GM23248 (cell line): ENCODE results near the gene RASGRF1. TPM values are rescaled to one million over a fixed set of nuclear protein-coding genes. Genes with fewer than 3 reads are reported as not detected.

Source experiments
- DNase-seq: peaks from one replicate; pipeline ENCODE4 v3.0.0-alpha.2; 2015
- H2AFZ ChIP-seq: fragments of 200-600 bp; sonication (generic); 2 replicates; pipeline ENCODE4 v1.6.1; 2016; ENCODE audit warnings: antibody characterized with exemption
- H3F3A ChIP-seq: fragments of 200-600 bp; sonication (generic); 2 replicates; pipeline ENCODE4 v1.6.1; 2016; ENCODE audit warnings: mild to moderate bottlenecking, antibody characterized with exemption, mixed run types; ENCODE audit not compliant: insufficient read depth
- H3K27ac ChIP-seq: fragments of 200-600 bp; sonication (generic); 2 replicates; pipeline ENCODE4 v1.5.1; 2016; ENCODE audit warnings: mild to moderate bottlenecking
- H3K27me3 ChIP-seq: fragments of 200-600 bp; sonication (generic); replicated peaks from 2 replicates; pipeline ENCODE4 v1.6.1; 2016; ENCODE audit warnings: mild to moderate bottlenecking; ENCODE audit not compliant: insufficient read depth
- H3K36me3 ChIP-seq: fragments of 200-600 bp; sonication (generic); 2 replicates; pipeline ENCODE4 v1.6.1; 2016; ENCODE audit warnings: low read depth, mild to moderate bottlenecking
- H3K4me1 ChIP-seq: fragments of 200-600 bp; sonication (generic); 2 replicates; pipeline ENCODE4 v1.6.1; 2016; ENCODE audit warnings: mild to moderate bottlenecking; ENCODE audit not compliant: insufficient read depth
- H3K4me2 ChIP-seq: fragments of 200-600 bp; sonication (generic); one replicate; pipeline ENCODE4 v1.6.1; 2016; ENCODE audit warnings: mild to moderate bottlenecking; ENCODE audit not compliant: unreplicated experiment
- H3K4me3 ChIP-seq: fragments of 200-600 bp; sonication (generic); 2 replicates; pipeline ENCODE4 v1.5.1; 2016; ENCODE audit warnings: mild to moderate bottlenecking
- H3K79me2 ChIP-seq: fragments of 200-600 bp; sonication (generic); 2 replicates; pipeline ENCODE4 v1.6.1; 2016; ENCODE audit warnings: mild to moderate bottlenecking; ENCODE audit not compliant: insufficient read depth
- H3K9ac ChIP-seq: fragments of 200-600 bp; sonication (generic); 2 replicates; pipeline ENCODE4 v1.6.1; 2016; ENCODE audit warnings: mild to moderate bottlenecking
- H3K9me2 ChIP-seq: fragments of 200-600 bp; sonication (generic); 2 replicates; pipeline ENCODE4 v1.6.1; 2016; ENCODE audit warnings: mixed run types, mild to moderate bottlenecking, moderate library complexity; ENCODE audit not compliant: insufficient read depth
- H3K9me3 ChIP-seq: fragments of 200-600 bp; sonication (generic); one replicate; pipeline ENCODE4 v1.6.1; 2017; ENCODE audit warnings: low read depth
- H4K20me1 ChIP-seq: fragments of 200-600 bp; sonication (generic); 2 replicates; pipeline ENCODE4 v1.6.0; 2016; ENCODE audit not compliant: insufficient read depth
- EZH2 ChIP-seq: fragments of 200-600 bp; sonication (generic); IDR thresholded peaks from 2 replicates; pipeline ENCODE4 v1.6.1; 2018; ENCODE audit warnings: antibody characterized with exemption, mild to moderate bottlenecking; ENCODE audit not compliant: insufficient read depth, poor library complexity, severe bottlenecking
- EZH2phosphoT487 ChIP-seq: fragments of 200-600 bp; sonication (generic); IDR thresholded peaks from 2 replicates; pipeline ENCODE4 v1.6.1; 2018; ENCODE audit warnings: antibody characterized with exemption, moderate library complexity, mild to moderate bottlenecking, low read depth; ENCODE audit not compliant: insufficient read depth
- WGBS, 2 experiments: methylation state at CpG; one replicate each; pipeline ENCODE4 v1.1.6; 2015 to 2017; ENCODE audit warnings: low lambda C conversion rate in 2 of 2, low coverage in 1 of 2; ENCODE audit errors: missing lambda C conversion rate in 2 of 2; 5-methylcytosine and 5-hydroxymethylcytosine counted together
- in situ Hi-C: fragments of 300-500 bp; cut with MboI; formaldehyde crosslinking; loops from 2 replicates; pipeline ENCODE4 v1.15.0; 2020
- polyA plus RNA-seq: library from polyadenylated mRNA; unstranded; fragments of >200 nt; fragmentation: Nextera tagmentation; extraction: Ambion mirVana; gene quantifications from 2 replicates; pipeline ENCODE4 v1.2.1, GENCODE V29; 2016
- total RNA-seq: library from RNA; depleted of rRNA; stranded (reverse); fragments of >200 nt; shearing (Covaris generic); gene quantifications from 2 replicates; pipeline ENCODE4 v1.2.3, GENCODE V29; 2014

Gene RASGRF1
- total and polyA plus RNA-seq, 2 experiments from 2014 or later = not detected

- Histone ChIP-seq H3K36me3 (no peaks in the 10 kb centered on the region), H3K4me2 (no peak overlapping the region), H3K79me2 (no peaks in the 10 kb centered on the region), H3K27me3 (0 out of 2 replicates have a peak, but pooled peaks cover 5% of the 10 kb centered on the region), H3K27ac (no peak overlapping the region), H2AFZ (no peak overlapping the region), H3K9ac (no peak overlapping the region), H3K4me3 (no peak overlapping the region), H3K4me1 (peaks cover 10% of the 10 kb centered on the region; the same call in 1 of the 2 replicates), H4K20me1 (no peaks in the 10 kb centered on the region), H3K9me2 (no peaks in the 10 kb centered on the region), H3K9me3 (no peaks in the 10 kb centered on the region), H3F3A (no peaks in the 10 kb centered on the region)
- DNase-seq = no peak
- in situ Hi-C loops = no loop called here
- TF ChIP-seq EZH2phosphoT487 = no peak
- no peak for TF ChIP-seq EZH2
- WGBS, 2 experiments = 98% methylated on average over 23 to 24 of the region's 24 CpGs
Observed at GRCh38 chr15:79003896-79004295, 86.7 kb downstream of the RASGRF1 start.

GRCh38 chr15:79003301-79003700 lies 87.3 kb downstream of the RASGRF1 start:
- H3K79me2 ChIP-seq = no peaks in the 10 kb centered on the region
- TF ChIP-seq EZH2 (no peak), EZH2phosphoT487 (no peak)
- no peaks in the 10 kb centered on the region for H4K20me1 ChIP-seq
- H3K9me3 ChIP-seq = no peaks in the 10 kb centered on the region
- no peaks in the 10 kb centered on the region for H3K36me3 ChIP-seq
- WGBS, 2 experiments = 70 to 74% methylated on average over 9 of the region's 9 CpGs
- H3K27me3 ChIP-seq = 0 out of 2 replicates have a peak, but pooled peaks cover 5% of the 10 kb centered on the region
- no peak overlapping the region for H3K4me2 ChIP-seq
- H3K4me3 ChIP-seq = no peak overlapping the region
- in situ Hi-C loops = no loop called here
- H2AFZ ChIP-seq = no peak overlapping the region
- no peaks in the 10 kb centered on the region for H3F3A ChIP-seq
- peak; percentile 38 for DNase-seq
- H3K4me1 ChIP-seq = peaks cover 10% of the 10 kb centered on the region; the same call in 1 of the 2 replicates
- no peak overlapping the region for H3K9ac ChIP-seq
- no peaks in the 10 kb centered on the region for H3K9me2 ChIP-seq
- H3K27ac ChIP-seq = no peak overlapping the region

GRCh38 chr15:79002581-79002980 lies 88.0 kb downstream of the RASGRF1 start:
- no peak for DNase-seq
- H3K9me2 ChIP-seq = no peaks in the 10 kb centered on the region
- no peaks in the 10 kb centered on the region for H3K9me3 ChIP-seq
- H4K20me1 ChIP-seq = no peaks in the 10 kb centered on the region
- no peaks in the 10 kb centered on the region for H3K36me3 ChIP-seq
- H3K79me2 ChIP-seq = no peaks in the 10 kb centered on the region
- H3K4me2 ChIP-seq = no peak overlapping the region
- no peak for TF ChIP-seq EZH2
- no peak for TF ChIP-seq EZH2phosphoT487
- 79 to 84% methylated on average over 9 of the region's 9 CpGs for WGBS, 2 experiments
- no peak overlapping the region for H3K27ac ChIP-seq
- no peaks in the 10 kb centered on the region for H3F3A ChIP-seq
- no peak overlapping the region for H2AFZ ChIP-seq
- peaks cover 10% of the 10 kb centered on the region; the same call in 1 of the 2 replicates for H3K4me1 ChIP-seq
- in situ Hi-C loops = no loop called here
- no peak overlapping the region for H3K4me3 ChIP-seq
- H3K9ac ChIP-seq = no peak overlapping the region
- 0 out of 2 replicates have a peak, but pooled peaks cover 5% of the 10 kb centered on the region for H3K27me3 ChIP-seq

- H3K4me3 ChIP-seq = no peak overlapping the region
- H2AFZ ChIP-seq = no peak overlapping the region
- H3K9me2 ChIP-seq = no peaks in the 10 kb centered on the region
- peaks cover 8% of the 10 kb centered on the region; the same call in 1 of the 2 replicates for H3K4me1 ChIP-seq
- in situ Hi-C loops = no loop called here
- no peaks in the 10 kb centered on the region for H4K20me1 ChIP-seq
- H3K79me2 ChIP-seq = no peaks in the 10 kb centered on the region
- TF ChIP-seq EZH2 (no peak), EZH2phosphoT487 (no peak)
- H3F3A ChIP-seq = no peaks in the 10 kb centered on the region
- no peaks in the 10 kb centered on the region for H3K36me3 ChIP-seq
- 0 out of 2 replicates have a peak, but pooled peaks cover 5% of the 10 kb centered on the region for H3K27me3 ChIP-seq
- H3K27ac ChIP-seq = no peak overlapping the region
- 69 to 70% methylated on average over 11 of the region's 11 CpGs for WGBS, 2 experiments
- H3K4me2 ChIP-seq = no peak overlapping the region
- DNase-seq = no peak
- H3K9me3 ChIP-seq = no peaks in the 10 kb centered on the region
- no peak overlapping the region for H3K9ac ChIP-seq
Observed at GRCh38 chr15:78999636-79000035, 90.9 kb downstream of the RASGRF1 start.

GRCh38 chr15:78998526-78998925 lies 92.1 kb downstream of the RASGRF1 start:
- 0 out of 2 replicates have a peak, but pooled peaks cover 5% of the 10 kb centered on the region for H3K27me3 ChIP-seq
- no peaks in the 10 kb centered on the region for H3F3A ChIP-seq
- no peak overlapping the region for H2AFZ ChIP-seq
- no peak overlapping the region for H3K4me2 ChIP-seq
- in situ Hi-C loops = no loop called here
- no peak for DNase-seq
- 78 to 79% methylated on average over 8 of the region's 8 CpGs for WGBS, 2 experiments
- no peak overlapping the region for H3K27ac ChIP-seq
- no peaks in the 10 kb centered on the region for H3K79me2 ChIP-seq
- H3K4me3 ChIP-seq = no peak overlapping the region
- no peaks in the 10 kb centered on the region for H3K36me3 ChIP-seq
- H3K9me3 ChIP-seq = no peaks in the 10 kb centered on the region
- H3K4me1 ChIP-seq = no peaks in the 10 kb centered on the region
- H3K9ac ChIP-seq = no peak overlapping the region
- no peaks in the 10 kb centered on the region for H3K9me2 ChIP-seq
- H4K20me1 ChIP-seq = no peaks in the 10 kb centered on the region
- TF ChIP-seq EZH2phosphoT487 = no peak
- no peak for TF ChIP-seq EZH2
